Hair follicular keratinocyte (primary cell): ENCODE data around the gene MYCN. TPM values are rescaled to one million over a fixed set of nuclear protein-coding genes. Genes with fewer than 3 reads are reported as not detected.

Experiments used
- total RNA-seq: library from RNA; depleted of rRNA; stranded (reverse); fragments of >200 nt; gene quantifications from 2 replicates; pipeline ENCODE4 v1.2.3, GENCODE V29; 2015

The MYCN gene
- total RNA-seq, result not detected in 2 replicates

GRCh38 chr2:15939854-15940660 lies at the start of gene MYCN:
Gene MYCN (plus strand): TSS chr2:15940550. CDS start chr2:15942065, 1,515 bp downstream.

